Glutamatergic neuron (in vitro differentiated cells): ENCODE measurements around the gene SHMT2. TPM values are rescaled to one million over a fixed set of nuclear protein-coding genes. Genes with fewer than 3 reads are reported as not detected.

Source experiments
- DNase-seq: peaks from one replicate; pipeline ENCODE4 v3.0.0; 2022
- H3K27ac Mint-ChIP-seq: one replicate; pipeline ENCODE4 v1.8.0; 2020; ENCODE audit warnings: mild to moderate bottlenecking, mixed read lengths, inconsistent platforms; ENCODE audit not compliant: unreplicated experiment
- H3K27me3 Mint-ChIP-seq: one replicate; pipeline ENCODE4 v1.8.0; 2020; ENCODE audit warnings: mild to moderate bottlenecking, moderate library complexity, mixed read lengths, inconsistent platforms; ENCODE audit not compliant: unreplicated experiment
- H3K36me3 Mint-ChIP-seq: one replicate; pipeline ENCODE4 v1.8.0; 2020; ENCODE audit warnings: mild to moderate bottlenecking, mixed read lengths, inconsistent platforms; ENCODE audit not compliant: unreplicated experiment
- H3K4me1 Mint-ChIP-seq: one replicate; pipeline ENCODE4 v1.8.0; 2020; ENCODE audit warnings: mild to moderate bottlenecking, low read depth, mixed read lengths, inconsistent platforms; ENCODE audit not compliant: unreplicated experiment
- H3K4me3 Mint-ChIP-seq: one replicate; pipeline ENCODE4 v1.8.0; 2020; ENCODE audit warnings: mild to moderate bottlenecking, mixed read lengths, inconsistent platforms; ENCODE audit not compliant: unreplicated experiment
- H3K9me3 Mint-ChIP-seq: one replicate; pipeline ENCODE4 v1.8.0; 2020; ENCODE audit warnings: mild to moderate bottlenecking, moderate library complexity, mixed read lengths, inconsistent platforms; ENCODE audit not compliant: unreplicated experiment
- CTCF ChIP-seq: fragments of 200-600 bp; sonication (generic); IDR thresholded peaks from one replicate; pipeline ENCODE4 v1.5.0; 2021; ENCODE audit not compliant: partially characterized antibody, unreplicated experiment
- total RNA-seq: library from RNA; stranded (reverse); fragmentation: NEBNext Ultra II Directional; extraction: Animal tissue kit (Norgen Biotek cat#: 25700); gene quantifications from one replicate; pipeline ENCODE4 v1.2.1, GENCODE V29; 2021; ENCODE audit not compliant: unreplicated experiment

The SHMT2 gene
- total RNA-seq, 1 donor from 2014 or later = 165 TPM

GRCh38 chr12:57232156-57232756, 2.7 kb downstream of the SHMT2 start:
- no peak for TF ChIP-seq CTCF
- peaks cover 27% of the 10 kb centered on the region for H3K4me1 Mint-ChIP-seq
- peak overlapping the region; percentile 50 for H3K4me3 Mint-ChIP-seq
- peaks cover 38% of the 10 kb centered on the region for H3K27me3 Mint-ChIP-seq
- no peak for DNase-seq
- no peak overlapping the region for H3K27ac Mint-ChIP-seq
- no peaks in the 10 kb centered on the region for H3K36me3 Mint-ChIP-seq
- peaks cover 24% of the 10 kb centered on the region for H3K9me3 Mint-ChIP-seq

DNA sequence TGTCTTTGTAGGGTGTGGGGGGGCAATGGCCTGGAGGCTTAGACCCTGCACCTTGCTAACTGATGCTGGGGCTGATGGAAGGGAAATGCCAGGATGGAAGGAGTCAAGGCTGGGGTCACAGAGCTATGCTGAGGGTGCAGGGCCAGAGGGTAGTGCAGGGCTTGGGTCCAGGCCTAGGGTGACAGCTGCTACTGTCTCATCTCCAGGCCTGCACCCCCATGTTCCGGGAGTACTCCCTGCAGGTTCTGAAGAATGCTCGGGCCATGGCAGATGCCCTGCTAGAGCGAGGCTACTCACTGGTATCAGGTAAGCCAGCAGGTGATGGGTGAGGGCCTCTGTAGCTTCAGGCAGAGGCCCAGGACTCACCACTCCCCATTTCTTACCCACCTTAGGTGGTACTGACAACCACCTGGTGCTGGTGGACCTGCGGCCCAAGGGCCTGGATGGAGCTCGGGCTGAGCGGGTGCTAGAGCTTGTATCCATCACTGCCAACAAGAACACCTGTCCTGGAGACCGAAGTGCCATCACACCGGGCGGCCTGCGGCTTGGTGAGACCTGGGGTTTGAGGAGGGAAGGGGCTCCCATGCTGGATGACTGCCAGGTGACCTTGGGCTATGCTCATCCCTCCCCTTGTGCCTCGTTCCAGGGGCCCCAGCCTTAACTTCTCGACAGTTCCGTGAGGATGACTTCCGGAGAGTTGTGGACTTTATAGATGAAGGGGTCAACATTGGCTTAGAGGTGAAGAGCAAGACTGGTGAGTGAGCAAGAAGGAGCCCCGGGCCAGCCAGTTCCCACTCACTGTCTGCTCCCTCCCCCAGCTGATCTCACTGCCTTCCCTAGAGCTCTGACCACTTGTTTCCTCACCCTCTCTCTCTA, 4.1 kb downstream of the SHMT2 start:
- Mint-ChIP-seq H3K27me3 (peaks cover 40% of the 10 kb centered on the region), H3K4me1 (peaks cover 28% of the 10 kb centered on the region), H3K27ac (no peak overlapping the region), H3K36me3 (no peaks in the 10 kb centered on the region), H3K9me3 (peaks cover 31% of the 10 kb centered on the region), H3K4me3 (peak overlapping the region; percentile 53)
- DNase-seq = no peak
- no peak for TF ChIP-seq CTCF

DNA sequence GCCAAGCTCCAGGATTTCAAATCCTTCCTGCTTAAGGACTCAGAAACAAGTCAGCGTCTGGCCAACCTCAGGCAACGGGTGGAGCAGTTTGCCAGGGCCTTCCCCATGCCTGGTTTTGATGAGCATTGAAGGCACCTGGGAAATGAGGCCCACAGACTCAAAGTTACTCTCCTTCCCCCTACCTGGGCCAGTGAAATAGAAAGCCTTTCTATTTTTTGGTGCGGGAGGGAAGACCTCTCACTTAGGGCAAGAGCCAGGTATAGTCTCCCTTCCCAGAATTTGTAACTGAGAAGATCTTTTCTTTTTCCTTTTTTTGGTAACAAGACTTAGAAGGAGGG, 4.7 kb downstream of the SHMT2 start:
- H3K4me1 Mint-ChIP-seq = peaks cover 28% of the 10 kb centered on the region

GRCh38 chr12:57234571-57235016, 5.1 kb downstream of the SHMT2 start:
- DNase-seq = no peak
- Mint-ChIP-seq H3K27ac (no peak overlapping the region), H3K4me3 (peak overlapping the region; percentile 53), H3K4me1 (peaks cover 28% of the 10 kb centered on the region), H3K9me3 (peaks cover 34% of the 10 kb centered on the region), H3K27me3 (peaks cover 37% of the 10 kb centered on the region), H3K36me3 (no peaks in the 10 kb centered on the region)
- TF ChIP-seq CTCF = no peak

More for the DNA sequence above, 4.7 kb downstream of the SHMT2 start:
- DNase-seq = no peak
- Mint-ChIP-seq H3K36me3 (no peaks in the 10 kb centered on the region), H3K27me3 (peaks cover 38% of the 10 kb centered on the region), H3K9me3 (peaks cover 34% of the 10 kb centered on the region), H3K4me3 (peak overlapping the region; percentile 53), H3K27ac (no peak overlapping the region)
- no peak for TF ChIP-seq CTCF
